GM18861 (cell line): ENCODE measurements around the gene EEF1B2.

Experiments
- ATAC-seq: cut with Tn5 transposase; IDR thresholded peaks from one replicate; pipeline ENCODE4 v1.9.1; 2021; ENCODE audit not compliant: unreplicated experiment

EEF1B2 gene

DNA sequence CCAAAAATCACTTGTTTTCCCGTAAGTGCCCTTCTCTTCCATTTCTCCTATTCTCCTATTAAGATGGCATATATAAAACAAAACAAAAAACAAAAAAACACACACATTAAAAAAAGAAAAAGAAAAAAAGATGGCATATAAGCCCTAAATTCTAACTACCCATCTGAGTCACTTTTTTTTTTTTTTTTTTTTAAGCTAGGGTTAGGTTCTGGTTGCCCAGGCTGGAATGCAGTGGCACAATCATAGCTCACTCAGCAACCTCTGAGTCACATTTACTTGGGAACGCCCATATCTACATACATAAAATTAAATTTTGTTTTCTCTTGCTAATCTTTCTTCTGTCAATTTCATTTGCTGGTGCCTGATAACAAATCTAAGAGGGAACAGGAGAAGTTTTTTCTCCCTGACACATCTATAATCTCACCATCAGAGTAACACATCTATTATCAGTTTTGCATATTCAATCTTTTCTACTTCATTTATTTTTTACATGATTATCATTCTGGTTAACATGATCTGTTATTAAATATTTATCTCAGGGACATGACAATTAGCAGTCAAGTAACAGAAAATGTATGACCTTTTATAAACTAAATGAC is 52.1 kb downstream of the EEF1B2 start:
- ATAC-seq: no peak
